Activated CD8-positive, alpha-beta T cell treated with anti-CD3 and anti-CD28 coated beads, Interleukin-2, amount 10 ng/mL, durations not matched to agents 7 days and 5 days (primary cell): Measurements from ENCODE around the gene KDF1. TPM values are rescaled to one million over a fixed set of nuclear protein-coding genes. Genes with fewer than 3 reads are reported as not detected.
"Not testable (repeated sequence)": the region's sequence is repeated elsewhere in the genome, so short reads cannot be mapped to it uniquely, and the experiment has no call there.

Source experiments
- ATAC-seq: fragments of 150-1000 bp; cut with Tn5 transposase; one replicate; pipeline ENCODE4 v1.10.0; 2021; ENCODE audit warnings: moderate library complexity
- CTCF ChIA-PET: fragments of 350-600 bp; sonication (Branson Sonifier 250); formaldehyde crosslinking; loops from one replicate; lab custom pipeline; 2021; ENCODE audit warnings: antibody characterized with exemption; lab: Charles Lee
- POLR2A ChIA-PET: fragments of 350-600 bp; sonication (Branson Sonifier 250); formaldehyde crosslinking; loops from one replicate; lab custom pipeline; 2021; ENCODE audit warnings: antibody characterized with exemption; lab: Charles Lee
- DNase-seq: peaks from one replicate; pipeline ENCODE4 v3.0.0-alpha.2; 2020
- H3K27ac Mint-ChIP-seq: one replicate; pipeline ENCODE4 v1.8.0; 2021; ENCODE audit warnings: mild to moderate bottlenecking, mixed read lengths
- H3K27me3 Mint-ChIP-seq: one replicate; pipeline ENCODE4 v1.8.0; 2021; ENCODE audit warnings: low read depth, mixed read lengths
- H3K36me3 Mint-ChIP-seq: one replicate; pipeline ENCODE4 v1.8.0; 2021; ENCODE audit warnings: low read depth, mixed read lengths
- H3K4me1 Mint-ChIP-seq: one replicate; pipeline ENCODE4 v1.8.0; 2021; ENCODE audit warnings: low read depth, mixed read lengths
- H3K4me3 Mint-ChIP-seq: one replicate; pipeline ENCODE4 v1.8.0; 2021; ENCODE audit warnings: mild to moderate bottlenecking, mixed read lengths
- H3K9me3 Mint-ChIP-seq: one replicate; pipeline ENCODE4 v1.8.0; 2022; ENCODE audit warnings: mixed read lengths; ENCODE audit not compliant: insufficient read depth
- total RNA-seq, 2 experiments: library from RNA; stranded (reverse); gene quantifications; one replicate each; pipeline ENCODE4 v1.2.3, GENCODE V29; 2021

Gene KDF1
- total RNA-seq, 2 experiments from 2014 or later: not detected

- Mint-ChIP-seq H3K4me1 (no peaks in the 10 kb centered on the region), H3K27ac (no peak overlapping the region), H3K36me3 (peaks cover 15% of the 10 kb centered on the region), H3K9me3 (no peaks in the 10 kb centered on the region), H3K27me3 (peaks cover 3% of the 10 kb centered on the region), H3K4me3 (no peak overlapping the region)
- ChIA-PET POLR2A (no interaction called here), CTCF (no interaction called here)
- DNase-seq: no peak
- peak; percentile 16 for ATAC-seq
Observed at GRCh38 chr1:26950602-26951001, 9.7 kb downstream of the KDF1 start.

GRCh38 chr1:26949926-26950319, 10.3 kb downstream of the KDF1 start:
- H3K27ac Mint-ChIP-seq: no peak overlapping the region
- POLR2A ChIA-PET: no interaction called here
- H3K27me3 Mint-ChIP-seq: no peaks in the 10 kb centered on the region
- H3K4me1 Mint-ChIP-seq: no peaks in the 10 kb centered on the region
- no peak overlapping the region for H3K4me3 Mint-ChIP-seq
- ATAC-seq (no peak), DNase-seq (no peak)
- no peaks in the 10 kb centered on the region for H3K9me3 Mint-ChIP-seq
- peaks cover 21% of the 10 kb centered on the region for H3K36me3 Mint-ChIP-seq
- CTCF ChIA-PET: no interaction called here

DNA sequence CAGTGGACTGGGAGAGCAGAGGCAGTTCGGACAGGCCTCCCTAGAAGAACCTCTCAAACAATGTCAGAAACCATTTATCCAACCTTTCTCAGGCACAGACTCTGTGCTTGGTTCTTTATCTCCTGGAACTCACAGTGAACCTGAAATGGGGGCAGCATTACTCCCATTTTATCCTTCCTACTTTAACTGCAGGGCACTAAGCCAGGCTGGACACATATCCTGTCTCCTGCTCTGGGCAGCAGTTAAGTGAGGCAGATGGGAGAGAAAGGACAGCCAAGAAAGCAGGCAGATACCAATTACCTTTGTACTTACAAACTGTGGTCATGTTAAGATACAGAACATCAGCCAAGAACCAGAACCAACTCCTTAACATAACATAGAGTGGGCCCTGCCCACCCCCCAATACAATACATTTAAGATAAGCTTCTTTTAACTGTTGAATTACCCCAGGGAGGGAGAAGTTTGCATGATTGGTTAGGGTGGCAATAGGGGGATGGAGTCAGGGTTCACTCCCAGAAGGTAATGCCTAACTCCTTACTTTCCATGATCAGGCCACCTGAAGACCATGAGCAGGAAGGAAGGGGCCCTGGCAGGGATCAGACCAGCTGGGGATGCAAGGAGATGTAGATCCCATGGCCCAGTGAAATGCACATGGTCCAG, 10.9 kb downstream of the KDF1 start:
- DNase-seq (no peak), ATAC-seq (no peak)
- no peak overlapping the region for H3K27ac Mint-ChIP-seq
- POLR2A ChIA-PET: no interaction called here
- H3K36me3 Mint-ChIP-seq: peaks cover 24% of the 10 kb centered on the region
- H3K27me3 Mint-ChIP-seq: no peaks in the 10 kb centered on the region
- no peaks in the 10 kb centered on the region for H3K4me1 Mint-ChIP-seq
- H3K9me3 Mint-ChIP-seq: no peaks in the 10 kb centered on the region
- CTCF ChIA-PET: no interaction called here
- H3K4me3 Mint-ChIP-seq: no peak overlapping the region

DNA sequence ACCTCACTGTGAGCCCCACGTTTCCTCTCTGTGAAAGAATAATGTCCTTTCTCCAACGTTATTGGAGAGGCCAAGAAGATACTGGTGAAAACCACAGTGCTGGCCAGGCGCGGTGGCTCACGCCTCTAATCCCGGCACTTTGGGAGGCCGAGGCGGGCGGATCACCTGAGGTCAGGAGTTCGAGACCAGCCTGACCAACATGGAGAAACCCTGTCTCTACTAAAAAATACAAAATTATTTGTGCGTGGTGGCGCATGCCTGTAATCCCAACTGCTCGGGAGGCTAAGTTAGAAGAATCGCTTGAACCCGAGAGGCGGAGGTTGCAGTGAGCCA, 11.6 kb downstream of the KDF1 start:
- H3K9me3 Mint-ChIP-seq, H3K4me1 Mint-ChIP-seq, H3K27me3 Mint-ChIP-seq, H3K4me3 Mint-ChIP-seq, POLR2A ChIA-PET, H3K27ac Mint-ChIP-seq, CTCF ChIA-PET, ATAC-seq, DNase-seq: not testable (repeated sequence)
- peaks cover 24% of the 10 kb centered on the region for H3K36me3 Mint-ChIP-seq

- no peaks in the 10 kb centered on the region for H3K9me3 Mint-ChIP-seq
- H3K27ac Mint-ChIP-seq: no peak overlapping the region
- H3K4me3 Mint-ChIP-seq: no peak overlapping the region
Observed at GRCh38 chr1:26946270-26946669, 14.0 kb downstream of the KDF1 start.

DNA sequence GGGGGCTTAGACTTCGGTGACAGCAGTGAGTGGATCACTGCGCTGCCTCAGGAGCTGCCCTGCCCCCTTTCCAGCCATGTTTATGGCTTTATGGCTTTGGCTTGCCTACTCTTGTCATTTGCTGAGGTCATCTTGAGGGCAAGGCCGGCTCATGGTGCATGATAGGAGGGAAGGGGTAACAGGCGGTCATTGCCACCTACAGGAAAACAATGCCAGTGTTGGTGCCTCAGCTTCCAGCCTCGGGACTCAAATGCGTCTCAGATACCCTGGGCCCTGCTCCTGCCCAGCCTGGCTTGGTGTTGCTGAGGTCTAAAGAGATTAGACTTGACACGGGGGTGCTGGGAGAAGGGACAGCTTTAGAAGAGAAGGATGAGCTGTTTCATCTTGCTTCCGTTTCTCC, 14.5 kb downstream of the KDF1 start:
- Mint-ChIP-seq H3K36me3 (peaks cover 43% of the 10 kb centered on the region), H3K4me3 (no peak overlapping the region), H3K27ac (no peak overlapping the region), H3K4me1 (no peaks in the 10 kb centered on the region), H3K27me3 (no peaks in the 10 kb centered on the region), H3K9me3 (no peaks in the 10 kb centered on the region)
- ATAC-seq (no peak), DNase-seq (no peak)
- ChIA-PET CTCF (no interaction called here), POLR2A (no interaction called here)

More at GRCh38 chr1:26946270-26946669, 14.0 kb downstream of the KDF1 start:
- peaks cover 41% of the 10 kb centered on the region for H3K36me3 Mint-ChIP-seq
- H3K27me3 Mint-ChIP-seq: no peaks in the 10 kb centered on the region
- ChIA-PET POLR2A (no interaction called here), CTCF (no interaction called here)
- no peaks in the 10 kb centered on the region for H3K4me1 Mint-ChIP-seq
- DNase-seq (no peak), ATAC-seq (no peak)

DNA sequence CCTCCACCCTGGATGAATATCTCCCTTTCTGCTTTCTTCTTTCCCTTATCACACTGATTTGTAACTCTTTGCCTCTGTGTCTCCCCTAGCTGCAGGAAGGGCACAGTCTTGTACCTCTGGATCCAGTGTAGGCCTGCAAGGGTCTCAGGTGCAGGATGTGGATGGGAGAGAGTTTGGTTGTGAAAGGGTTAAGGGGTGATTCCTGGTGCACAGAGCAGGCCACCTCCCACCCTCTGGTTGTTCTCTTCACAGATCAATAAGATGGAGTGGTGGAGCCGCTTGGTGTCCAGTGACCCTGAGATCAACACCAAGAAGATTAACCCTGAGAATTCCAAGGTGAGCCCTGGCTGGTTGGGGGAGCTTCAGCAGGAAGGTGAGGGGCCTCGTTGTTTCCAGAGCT, 15.1 kb downstream of the KDF1 start:
- no peaks in the 10 kb centered on the region for H3K9me3 Mint-ChIP-seq
- H3K27me3 Mint-ChIP-seq: no peaks in the 10 kb centered on the region
- no peaks in the 10 kb centered on the region for H3K4me1 Mint-ChIP-seq
- ATAC-seq (no peak), DNase-seq (no peak)
- ChIA-PET POLR2A (no interaction called here), CTCF (no interaction called here)
- no peak overlapping the region for H3K27ac Mint-ChIP-seq
- H3K36me3 Mint-ChIP-seq: peaks cover 43% of the 10 kb centered on the region
- no peak overlapping the region for H3K4me3 Mint-ChIP-seq

DNA sequence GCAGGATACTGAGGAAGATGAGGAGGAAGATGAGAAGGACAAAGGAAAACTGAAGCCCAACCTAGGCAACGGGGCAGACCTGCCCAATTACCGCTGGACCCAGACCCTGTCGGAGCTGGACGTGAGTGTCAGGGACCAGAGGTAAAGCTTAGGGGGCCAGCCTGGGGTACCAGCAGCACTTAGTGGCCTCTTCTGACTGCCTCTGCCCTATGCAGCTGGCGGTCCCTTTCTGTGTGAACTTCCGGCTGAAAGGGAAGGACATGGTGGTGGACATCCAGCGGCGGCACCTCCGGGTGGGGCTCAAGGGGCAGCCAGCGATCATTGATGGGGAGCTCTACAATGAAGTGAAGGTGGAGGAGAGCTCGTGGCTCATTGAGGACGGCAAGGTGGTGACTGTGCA, 17.6 kb downstream of the KDF1 start:
- POLR2A ChIA-PET: no interaction called here
- no peak overlapping the region for H3K27ac Mint-ChIP-seq

GRCh38 chr1:26941311-26941710, 19.0 kb downstream of the KDF1 start:
- Mint-ChIP-seq H3K27ac (no peak overlapping the region), H3K4me3 (no peak overlapping the region), H3K27me3 (no peaks in the 10 kb centered on the region), H3K36me3 (peaks cover 46% of the 10 kb centered on the region), H3K9me3 (no peaks in the 10 kb centered on the region), H3K4me1 (peaks cover 3% of the 10 kb centered on the region)
- ATAC-seq: no peak
- ChIA-PET CTCF (no interaction called here), POLR2A (no interaction called here)
- no peak for DNase-seq

More for the DNA sequence above, 17.6 kb downstream of the KDF1 start:
- ATAC-seq: no peak
- no peak for DNase-seq
- no peaks in the 10 kb centered on the region for H3K27me3 Mint-ChIP-seq
- peaks cover 3% of the 10 kb centered on the region for H3K4me1 Mint-ChIP-seq
- peaks cover 49% of the 10 kb centered on the region for H3K36me3 Mint-ChIP-seq
- no peaks in the 10 kb centered on the region for H3K9me3 Mint-ChIP-seq
- CTCF ChIA-PET: interaction anchor here (1.0 to 2.2 kb wide), 2 partner anchors 24 to 104 kb away, joined by 3 to 7 read pairs; no protein-coding TSS in a partner anchor
- H3K4me3 Mint-ChIP-seq: no peak overlapping the region

DNA sequence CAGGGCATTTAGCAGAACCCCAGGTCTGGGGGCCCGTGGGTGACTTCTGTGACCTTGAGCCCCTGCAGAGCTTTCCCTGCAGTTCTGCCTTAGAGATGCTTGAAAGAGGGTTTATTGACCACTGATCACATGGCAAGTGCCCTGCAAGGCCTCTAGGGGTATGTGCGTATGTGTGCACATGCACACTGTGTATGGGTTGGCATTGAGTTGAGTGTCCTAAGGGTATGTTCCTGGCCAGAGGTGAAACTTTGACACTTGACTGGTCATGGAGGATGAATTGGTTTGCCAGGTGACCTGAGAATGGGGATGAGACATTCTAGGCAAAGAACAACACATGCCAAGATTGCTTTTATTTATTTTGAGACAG, 21.6 kb downstream of the KDF1 start:
- Mint-ChIP-seq H3K36me3 (peaks cover 44% of the 10 kb centered on the region), H3K4me3 (no peak overlapping the region), H3K4me1 (peaks cover 3% of the 10 kb centered on the region), H3K27me3 (no peaks in the 10 kb centered on the region), H3K27ac (peak overlapping the region; percentile 37), H3K9me3 (no peaks in the 10 kb centered on the region)
- ATAC-seq: no peak
- no peak for DNase-seq
- ChIA-PET POLR2A (interaction anchor here (1.0 kb wide), 1 partner anchor 18 kb away, joined by 3 read pairs; no protein-coding TSS in a partner anchor), CTCF (no interaction called here)

- H3K9me3 Mint-ChIP-seq: no peaks in the 10 kb centered on the region
- CTCF ChIA-PET: interaction anchor here (1.1 kb wide), 1 partner anchor 43 kb away, joined by 3 read pairs; no protein-coding TSS in a partner anchor
- peaks cover 3% of the 10 kb centered on the region for H3K4me1 Mint-ChIP-seq
- POLR2A ChIA-PET: interaction anchor here (1.0 kb wide), 1 partner anchor 17 kb away, joined by 3 read pairs; no protein-coding TSS in a partner anchor
- ATAC-seq: no peak
- no peak for DNase-seq
- peak overlapping the region; percentile 37 for H3K27ac Mint-ChIP-seq
- H3K36me3 Mint-ChIP-seq: peaks cover 42% of the 10 kb centered on the region
- H3K4me3 Mint-ChIP-seq: no peak overlapping the region
- H3K27me3 Mint-ChIP-seq: no peaks in the 10 kb centered on the region
Observed at GRCh38 chr1:26938004-26938658, 22.1 kb downstream of the KDF1 start.

DNA sequence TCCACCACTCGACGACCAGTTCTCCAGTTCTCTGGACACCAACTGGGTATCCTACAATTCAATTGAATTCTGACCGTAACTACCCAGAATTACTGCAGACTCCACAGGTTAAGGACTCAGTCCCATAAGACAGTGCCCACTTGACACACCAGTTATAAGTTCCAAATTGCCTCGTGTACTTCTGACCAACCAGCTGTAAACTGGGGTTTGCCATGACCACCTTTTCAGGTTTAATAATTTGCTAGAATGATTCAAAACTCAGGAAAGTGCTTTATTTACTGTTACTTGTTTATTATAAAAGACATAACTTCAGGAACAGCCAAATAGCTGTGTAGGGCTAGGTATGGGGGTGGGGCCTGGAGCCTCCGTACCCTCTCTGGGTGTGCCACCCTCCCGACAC, 23.4 kb downstream of the KDF1 start:
- ChIA-PET CTCF (no interaction called here), POLR2A (no interaction called here)
- H3K36me3 Mint-ChIP-seq: peaks cover 41% of the 10 kb centered on the region
- H3K9me3 Mint-ChIP-seq: no peaks in the 10 kb centered on the region
- ATAC-seq (no peak), DNase-seq (no peak)
- no peak overlapping the region for H3K27ac Mint-ChIP-seq
- no peak overlapping the region for H3K4me3 Mint-ChIP-seq
- H3K4me1 Mint-ChIP-seq: peaks cover 3% of the 10 kb centered on the region
- no peaks in the 10 kb centered on the region for H3K27me3 Mint-ChIP-seq
